PC-3 (cell line): ENCODE measurements around the gene KIAA0930.

Source experiments
- CTCF ChIP-seq: fragments of 300-600 bp; sonication (generic); conservative IDR thresholded peaks from 2 replicates; pipeline ENCODE4 v1.5.1; 2017; ENCODE audit warnings: antibody characterized with exemption, low read depth, mild to moderate bottlenecking, low read length
- EZH2 ChIP-seq: fragments of 300-600 bp; sonication (generic); IDR thresholded peaks from one replicate; pipeline ENCODE4 v1.6.1; 2017; ENCODE audit warnings: antibody characterized with exemption, mild to moderate bottlenecking, low read length; ENCODE audit not compliant: unreplicated experiment

- TF ChIP-seq CTCF (no peak), EZH2 (no peak)
Observed at GRCh38 chr22:45231293-45231692, 9.4 kb downstream of the KIAA0930 start.
